AG04450 (cell line): Measurements from ENCODE around the gene OR52E2. TPM values are rescaled to one million over a fixed set of nuclear protein-coding genes. Genes with fewer than 3 reads are reported as not detected.

Experiments used
- CTCF ChIA-PET: fragments of 300-600, 350-600 bp; formaldehyde crosslinking; extraction: SDS; loops from one replicate; lab custom pipeline; 2022; ENCODE audit warnings: antibody characterized with exemption, inconsistent platforms; lab: Charles Lee
- POLR2A ChIA-PET: fragments of 350-600 bp; formaldehyde crosslinking; extraction: SDS; loops from one replicate; lab custom pipeline; 2021; ENCODE audit warnings: antibody characterized with exemption, inconsistent platforms; lab: Yijun Ruan, JAX
- DNase-seq: peaks from one replicate; pipeline ENCODE4 v3.0.0-alpha.2; 2011; ENCODE audit warnings: low read depth, low spot score
- H3K27ac ChIP-seq: one replicate; pipeline ENCODE4 v1.5.1; 2012; ENCODE audit warnings: low read depth, low read length, control low read depth
- H3K27me3 ChIP-seq: one replicate; pipeline ENCODE4 v1.6.0; 2012; ENCODE audit warnings: low read length; ENCODE audit not compliant: control insufficient read depth, insufficient read depth
- H3K4me3 ChIP-seq: 2 replicates; pipeline ENCODE4 v1.5.1; 2011; ENCODE audit warnings: mild to moderate bottlenecking, low read depth, low read length, control low read depth
- H3K9me3 ChIP-seq: 2 replicates; pipeline ENCODE4 v1.5.1; 2012; ENCODE audit warnings: low read length; ENCODE audit not compliant: control insufficient read depth, insufficient read depth
- CTCF ChIP-seq: IDR thresholded peaks from 2 replicates; pipeline ENCODE4 v1.5.1; 2011; ENCODE audit warnings: low read depth, low read length, control low read depth, inconsistent platforms
- polyA plus RNA-seq: library from polyadenylated mRNA; depleted of rRNA; stranded (reverse); fragments of >200 nt; gene quantifications from 2 replicates; pipeline ENCODE4 v1.2.3, GENCODE V29; 2011

Gene OR52E2
- polyA plus RNA-seq, 1 experiment: not detected

- H3K4me3 ChIP-seq: no peak within 1 kb of the TSS
- CTCF ChIA-PET: no interaction called here
- H3K27me3 ChIP-seq: no peaks in the 10 kb centered on the region
- no peaks in the 10 kb centered on the region for H3K9me3 ChIP-seq
- POLR2A ChIA-PET: no interaction called here
- H3K27ac ChIP-seq: no peak within 1 kb of the TSS
- no peak for TF ChIP-seq CTCF
- no peak for DNase-seq
These were observed 13.2 kb downstream of the OR52E2 start, which contains the start of gene OR52J3 for GRCh38 chr11:5046226-5046625. TSS of gene OR52J3 (plus strand) at chr11:5046526. CDS start at chr11:5046526, 0 bp downstream.

- no peaks in the 10 kb centered on the region for H3K27me3 ChIP-seq
- no peak overlapping the region for H3K27ac ChIP-seq
- TF ChIP-seq CTCF: no peak
- no peak overlapping the region for H3K4me3 ChIP-seq
- H3K9me3 ChIP-seq: no peaks in the 10 kb centered on the region
- POLR2A ChIA-PET: no interaction called here
- CTCF ChIA-PET: interaction anchor here (0.6 to 1.4 kb wide), 3 partner anchors 80 to 766 kb away, joined by 3 to 4 read pairs (median 3); no protein-coding TSS in a partner anchor
- no peak for DNase-seq
These were observed 16.0 kb downstream of the OR52E2 start for GRCh38 chr11:5043380-5043779.

GRCh38 chr11:5042091-5042490 lies 17.3 kb downstream of the OR52E2 start:
- Histone ChIP-seq H3K9me3 (no peaks in the 10 kb centered on the region), H3K27ac (no peak overlapping the region), H3K27me3 (no peaks in the 10 kb centered on the region), H3K4me3 (no peak overlapping the region)
- ChIA-PET POLR2A (no interaction called here), CTCF (no interaction called here)
- no peak for DNase-seq
- no peak for TF ChIP-seq CTCF

GRCh38 chr11:5040876-5041275 lies 18.6 kb downstream of the OR52E2 start:
- POLR2A ChIA-PET: no interaction called here
- DNase-seq: no peak

GRCh38 chr11:5038341-5038740 lies 21.1 kb downstream of the OR52E2 start:
- no peaks in the 10 kb centered on the region for H3K9me3 ChIP-seq
- ChIA-PET POLR2A (no interaction called here), CTCF (no interaction called here)
- no peak overlapping the region for H3K27ac ChIP-seq
- no peak overlapping the region for H3K4me3 ChIP-seq
- no peak for DNase-seq
- H3K27me3 ChIP-seq: no peaks in the 10 kb centered on the region
- no peak for TF ChIP-seq CTCF

More at GRCh38 chr11:5040876-5041275, 18.6 kb downstream of the OR52E2 start:
- Histone ChIP-seq H3K27ac (no peak overlapping the region), H3K27me3 (no peaks in the 10 kb centered on the region), H3K4me3 (no peak overlapping the region), H3K9me3 (no peaks in the 10 kb centered on the region)
- CTCF ChIA-PET: interaction anchor here (1.2 kb wide), 1 partner anchor 97 kb away, joined by 4 read pairs; the partner anchor contains the start of gene OR52A5
- no peak for TF ChIP-seq CTCF
